GM19372 (cell line): ENCODE data around the gene TBC1D20.
"Not testable (repeated sequence)": the region's sequence is repeated elsewhere in the genome, so short reads cannot be mapped to it uniquely, and the experiment has no call there.

Experiments used
- ATAC-seq: cut with Tn5 transposase; IDR thresholded peaks from one replicate; pipeline ENCODE4 v1.9.1; 2021; ENCODE audit warnings: mild to moderate bottlenecking, low read depth, moderate library complexity; ENCODE audit not compliant: unreplicated experiment

TBC1D20 gene, protein sequence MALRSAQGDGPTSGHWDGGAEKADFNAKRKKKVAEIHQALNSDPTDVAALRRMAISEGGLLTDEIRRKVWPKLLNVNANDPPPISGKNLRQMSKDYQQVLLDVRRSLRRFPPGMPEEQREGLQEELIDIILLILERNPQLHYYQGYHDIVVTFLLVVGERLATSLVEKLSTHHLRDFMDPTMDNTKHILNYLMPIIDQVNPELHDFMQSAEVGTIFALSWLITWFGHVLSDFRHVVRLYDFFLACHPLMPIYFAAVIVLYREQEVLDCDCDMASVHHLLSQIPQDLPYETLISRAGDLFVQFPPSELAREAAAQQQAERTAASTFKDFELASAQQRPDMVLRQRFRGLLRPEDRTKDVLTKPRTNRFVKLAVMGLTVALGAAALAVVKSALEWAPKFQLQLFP

DNA sequence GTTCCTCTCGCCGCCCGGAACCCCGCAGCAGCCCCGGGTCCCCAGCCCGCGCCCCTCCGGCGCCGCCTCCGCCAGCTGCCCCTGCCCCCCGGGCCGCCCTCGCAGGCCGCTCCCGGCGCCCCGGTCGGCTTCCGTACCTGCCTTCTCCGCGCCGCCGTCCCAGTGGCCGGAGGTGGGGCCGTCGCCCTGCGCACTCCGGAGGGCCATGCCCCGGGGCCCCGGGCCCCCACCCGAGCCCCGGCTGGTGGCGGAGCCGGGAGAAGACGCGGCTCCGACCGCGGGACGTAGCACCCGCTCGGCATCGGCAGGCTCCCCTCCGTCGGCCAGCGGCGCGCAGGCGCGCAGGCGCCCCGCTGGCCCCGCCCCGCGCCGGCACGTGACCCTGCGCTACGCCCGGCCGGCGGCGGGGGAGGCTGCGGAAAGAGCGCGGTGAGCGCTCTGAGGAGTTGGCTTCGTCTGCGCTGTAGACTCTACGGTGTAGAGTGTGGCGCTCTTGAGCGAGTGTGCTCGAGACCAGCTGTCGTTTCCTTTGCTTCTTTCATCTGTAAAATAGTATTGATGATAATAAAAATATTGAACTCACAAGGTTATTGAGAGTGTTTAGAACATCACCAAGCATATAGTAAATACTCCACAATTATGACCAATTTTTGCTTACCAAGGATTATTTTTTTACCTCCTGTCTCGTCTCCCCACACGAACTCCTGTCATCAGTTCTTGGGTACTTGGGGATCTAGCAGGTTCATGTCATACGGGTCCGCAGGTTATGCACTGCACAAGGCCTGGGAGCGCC lies at the start of gene TBC1D20:
TBC1D20 (minus strand) TSS at position 335 of the 793 bp plus-strand sequence; CDS start at position 207, 128 bp downstream.
- peak; percentile 91 for ATAC-seq

DNA sequence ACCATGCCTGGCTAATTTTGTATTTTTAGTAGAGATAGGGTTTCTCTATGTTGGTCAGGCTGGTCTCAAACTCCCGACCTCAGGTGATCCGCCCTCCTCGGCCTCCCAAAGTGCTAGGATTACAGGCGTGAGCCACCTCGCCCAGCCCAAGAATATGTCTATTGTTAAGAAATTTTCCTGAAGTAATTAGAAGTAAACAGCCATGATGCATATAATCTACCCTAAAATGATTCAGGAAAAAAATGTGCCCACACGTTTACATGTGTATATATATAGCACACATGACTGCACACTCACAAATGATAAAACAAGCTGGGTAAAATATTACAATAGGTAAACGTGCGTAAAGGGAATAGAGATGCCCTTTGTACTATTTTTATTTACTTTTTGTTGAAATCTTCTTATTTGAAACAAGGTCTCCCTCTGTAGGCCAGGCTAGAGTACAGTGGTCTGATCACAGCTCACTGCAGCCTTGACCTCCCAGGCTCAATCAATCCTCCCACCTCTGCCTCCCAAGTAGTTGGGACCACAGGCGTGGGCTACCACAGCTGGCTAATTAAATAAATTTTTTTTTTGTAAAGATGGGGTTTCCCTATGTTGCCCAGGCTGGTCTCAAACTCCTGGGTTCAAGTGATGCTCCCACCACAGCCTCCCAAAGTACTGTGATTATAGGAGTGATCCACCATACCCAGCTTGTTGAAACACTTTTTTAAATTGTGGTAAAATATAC lies 48.2 kb upstream of the TBC1D20 start:
- ATAC-seq, result not testable (repeated sequence)

DNA sequence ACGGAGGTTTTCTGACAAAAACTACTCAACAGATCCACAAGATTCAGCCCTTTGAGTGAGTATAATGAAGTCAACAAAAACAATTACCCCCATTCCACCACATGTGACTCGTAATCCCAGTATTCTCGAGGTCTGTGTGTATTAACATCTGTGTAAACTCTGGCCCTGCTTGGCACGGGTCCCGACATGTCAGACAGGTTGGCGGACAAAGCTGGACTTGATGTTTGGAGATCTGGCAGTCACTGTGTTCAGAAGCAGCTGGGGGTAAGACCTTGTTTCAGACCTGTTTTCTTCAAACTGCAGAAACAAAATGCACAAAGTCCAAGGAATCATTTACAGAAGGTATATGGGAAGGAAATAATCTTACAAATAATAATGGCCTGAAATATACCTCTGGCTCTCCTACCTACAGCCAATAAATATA lies 46.0 kb upstream of the TBC1D20 start:
- not testable (repeated sequence) for ATAC-seq

DNA sequence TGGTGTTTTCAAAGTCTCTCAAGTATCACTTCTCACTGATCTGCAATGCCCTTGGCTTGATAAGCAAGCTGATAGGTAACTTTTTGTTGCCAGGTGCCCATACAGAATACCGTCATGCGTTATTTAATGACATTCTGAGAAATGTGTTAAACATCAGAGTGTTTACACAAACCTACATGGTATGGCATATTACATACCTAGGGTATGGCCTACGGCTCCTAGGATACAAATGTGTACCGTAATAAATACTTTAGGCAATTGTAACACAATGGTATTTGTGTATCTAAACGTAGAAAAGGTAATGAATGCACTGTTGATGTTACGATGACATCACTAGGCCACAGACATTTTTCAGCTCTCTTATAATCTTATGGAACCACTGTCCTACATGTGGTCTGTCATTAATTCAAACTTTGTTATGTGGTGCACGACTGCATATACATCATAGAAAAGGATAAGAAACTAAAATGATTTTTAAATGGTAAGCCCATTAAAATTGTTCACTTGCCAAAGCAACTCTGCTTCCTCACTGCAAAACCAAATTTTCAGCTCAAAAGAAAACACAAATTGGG lies 45.5 kb upstream of the TBC1D20 start:
- ATAC-seq, result no peak

DNA sequence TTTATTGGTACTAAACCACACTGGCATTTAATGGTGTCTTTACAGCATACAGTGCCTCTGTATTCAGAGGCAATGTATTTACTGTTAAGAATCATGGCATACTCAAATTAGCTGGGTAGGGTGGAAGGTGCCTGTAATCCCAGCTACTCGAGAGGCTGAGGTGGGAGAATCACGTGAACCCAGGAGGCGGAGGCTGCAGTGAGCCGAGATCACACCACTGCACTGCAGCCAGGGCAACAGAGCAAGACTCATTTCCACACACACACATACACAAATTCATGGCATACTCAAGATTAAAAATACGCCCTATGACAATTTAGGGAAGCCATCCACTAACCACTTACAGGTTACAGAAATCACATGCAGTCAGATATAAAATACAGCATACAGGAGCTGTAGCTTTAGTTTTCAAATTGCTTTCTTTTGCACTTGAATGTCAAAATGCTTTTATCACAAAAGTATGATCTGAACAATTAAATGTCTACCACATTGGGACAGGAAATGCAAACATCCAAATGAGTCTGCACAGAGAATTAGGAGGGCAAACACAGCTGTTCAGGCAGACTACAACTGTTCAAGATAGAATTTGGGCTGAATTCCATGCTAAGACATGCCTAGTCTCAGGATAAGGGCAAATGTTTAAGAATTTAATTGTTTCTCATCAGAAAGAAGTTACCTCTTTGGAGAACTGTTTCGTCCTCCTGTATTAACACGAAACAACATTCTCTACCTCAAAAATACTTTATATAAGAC lies 44.8 kb upstream of the TBC1D20 start:
- no peak for ATAC-seq

DNA sequence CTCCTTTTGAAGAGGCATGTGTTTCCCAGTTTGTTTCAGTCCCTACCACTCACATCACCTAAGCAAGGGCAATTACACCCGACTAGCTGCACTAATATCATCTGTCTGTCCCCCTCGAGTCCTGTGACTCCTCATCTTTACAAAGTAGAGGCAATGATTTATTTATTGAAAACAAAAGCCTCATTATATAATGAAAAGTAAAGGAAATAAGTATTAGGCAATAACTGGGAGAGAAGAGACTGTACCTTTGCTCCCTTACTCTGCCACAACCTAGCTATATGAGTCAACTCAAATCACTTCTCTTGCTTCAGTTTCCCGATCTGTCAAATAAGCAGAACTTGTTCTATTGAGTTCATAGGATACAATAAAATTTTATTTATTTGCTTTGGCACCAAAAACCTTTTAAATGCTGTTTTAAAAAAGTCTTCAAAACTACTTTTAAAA lies 42.3 kb upstream of the TBC1D20 start:
- ATAC-seq, result no peak

DNA sequence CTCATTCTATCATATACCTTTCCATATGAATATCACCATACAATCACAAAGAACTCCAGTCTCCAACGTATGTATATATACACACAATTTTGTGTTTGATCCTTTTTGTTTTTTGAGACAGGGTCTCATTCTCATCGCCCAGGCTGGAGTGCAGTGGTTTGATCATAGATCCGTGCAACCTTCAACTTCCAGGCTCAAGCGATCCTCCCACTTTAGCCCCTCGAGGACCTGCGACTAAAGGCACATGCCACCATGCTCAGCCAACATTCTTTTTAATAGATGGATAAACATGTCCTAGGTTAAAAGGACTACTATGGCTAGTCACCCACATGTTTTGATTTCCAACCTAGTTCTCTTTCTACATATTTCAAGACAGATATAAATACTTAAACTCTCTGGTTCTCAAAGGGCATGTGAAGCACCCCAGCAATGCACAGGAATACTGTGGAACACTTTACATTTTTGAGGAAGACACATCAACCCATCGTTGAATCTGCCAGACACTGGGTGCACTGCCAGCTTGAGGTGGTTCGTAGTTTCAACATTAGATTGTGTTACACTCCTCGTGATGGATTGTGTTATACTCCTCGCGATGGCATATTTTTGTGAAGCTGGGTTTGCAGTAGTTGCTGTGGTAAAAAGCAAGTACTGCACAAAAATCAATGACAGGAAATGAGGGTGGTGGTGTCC lies 40.9 kb upstream of the TBC1D20 start:
- ATAC-seq, result no peak

DNA sequence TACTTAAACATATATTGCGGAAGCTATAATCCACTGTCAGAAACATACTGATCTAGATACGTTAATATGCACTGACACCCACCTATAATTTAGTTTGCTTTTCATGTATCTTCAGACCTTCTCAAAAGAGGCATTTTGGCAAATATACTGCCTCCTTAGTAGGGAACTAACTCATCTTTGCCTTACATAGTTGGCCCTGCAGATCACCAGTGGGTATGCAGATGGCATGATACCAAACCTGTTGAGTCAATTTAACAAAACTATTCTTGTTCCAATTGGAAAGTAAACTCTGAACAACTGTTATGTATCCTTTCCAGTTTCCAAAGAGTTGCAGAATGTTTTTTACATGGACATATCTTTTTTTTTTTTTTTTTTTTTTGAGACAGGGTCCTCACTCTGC lies 35.6 kb upstream of the TBC1D20 start:
- no peak for ATAC-seq

DNA sequence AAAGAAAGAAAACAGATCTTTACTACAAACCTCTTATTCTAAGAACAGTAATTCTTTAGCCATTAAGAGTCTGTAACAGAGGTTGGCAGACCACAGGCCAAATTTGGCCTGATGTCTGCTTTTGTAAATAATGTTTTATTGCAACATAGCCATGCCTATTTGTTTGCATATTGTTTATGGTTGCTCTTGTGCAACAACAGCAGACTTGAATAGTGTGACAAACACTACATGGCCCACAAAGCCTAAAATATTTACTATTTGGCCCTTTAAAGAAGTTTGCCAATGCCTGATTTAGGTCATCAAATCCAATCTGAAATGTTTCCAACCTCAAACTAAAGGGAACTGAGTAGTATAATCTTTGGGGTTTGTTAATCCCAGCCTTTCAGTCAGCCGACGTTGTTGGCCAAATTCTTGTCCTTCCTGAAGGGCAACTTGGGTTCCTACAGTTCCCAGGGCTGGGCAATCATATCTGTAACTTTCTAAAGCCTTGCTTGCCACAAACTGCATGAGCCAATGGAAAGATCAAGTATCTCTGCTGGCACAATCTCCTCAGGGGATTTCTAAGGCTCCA lies 33.9 kb upstream of the TBC1D20 start:
- no peak for ATAC-seq

DNA sequence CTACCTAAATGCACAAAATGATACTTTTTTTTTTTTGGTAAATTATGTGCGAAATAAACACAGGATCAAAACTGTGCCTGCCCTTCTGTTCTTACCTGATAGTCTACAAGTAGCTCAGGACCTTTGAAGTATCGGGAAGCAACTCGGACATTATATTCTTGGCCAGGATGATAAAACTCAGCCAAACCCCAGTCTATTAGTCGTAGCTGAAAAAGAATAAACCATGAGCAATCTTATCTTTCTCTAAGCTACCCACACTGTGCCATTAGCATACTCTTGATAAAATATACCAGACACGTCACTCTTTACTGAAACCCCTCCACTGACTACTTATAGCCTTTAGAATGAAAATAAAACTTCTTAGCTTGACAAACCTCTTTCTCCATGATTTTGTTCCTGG lies 29.8 kb upstream of the TBC1D20 start:
- ATAC-seq, result no peak

DNA sequence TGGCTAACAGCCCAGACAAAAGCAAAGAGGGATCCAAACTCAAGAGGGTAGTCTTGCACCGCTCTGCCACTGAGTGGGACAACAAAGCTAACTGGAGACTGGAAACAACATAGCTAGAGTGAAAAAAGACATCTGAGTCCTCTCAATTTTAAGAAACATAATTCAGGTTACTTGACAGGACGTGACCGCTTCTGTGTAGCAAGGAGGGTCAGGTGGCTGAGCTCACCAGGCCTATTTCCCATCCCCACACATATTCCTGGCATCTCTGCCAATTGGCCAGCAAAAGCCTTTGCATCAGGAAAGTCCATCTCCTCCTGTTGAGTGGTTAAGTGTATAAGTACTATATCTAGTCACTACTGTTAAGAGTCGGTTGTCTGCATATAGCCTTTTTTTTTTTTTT lies 25.3 kb upstream of the TBC1D20 start:
- no peak for ATAC-seq

DNA sequence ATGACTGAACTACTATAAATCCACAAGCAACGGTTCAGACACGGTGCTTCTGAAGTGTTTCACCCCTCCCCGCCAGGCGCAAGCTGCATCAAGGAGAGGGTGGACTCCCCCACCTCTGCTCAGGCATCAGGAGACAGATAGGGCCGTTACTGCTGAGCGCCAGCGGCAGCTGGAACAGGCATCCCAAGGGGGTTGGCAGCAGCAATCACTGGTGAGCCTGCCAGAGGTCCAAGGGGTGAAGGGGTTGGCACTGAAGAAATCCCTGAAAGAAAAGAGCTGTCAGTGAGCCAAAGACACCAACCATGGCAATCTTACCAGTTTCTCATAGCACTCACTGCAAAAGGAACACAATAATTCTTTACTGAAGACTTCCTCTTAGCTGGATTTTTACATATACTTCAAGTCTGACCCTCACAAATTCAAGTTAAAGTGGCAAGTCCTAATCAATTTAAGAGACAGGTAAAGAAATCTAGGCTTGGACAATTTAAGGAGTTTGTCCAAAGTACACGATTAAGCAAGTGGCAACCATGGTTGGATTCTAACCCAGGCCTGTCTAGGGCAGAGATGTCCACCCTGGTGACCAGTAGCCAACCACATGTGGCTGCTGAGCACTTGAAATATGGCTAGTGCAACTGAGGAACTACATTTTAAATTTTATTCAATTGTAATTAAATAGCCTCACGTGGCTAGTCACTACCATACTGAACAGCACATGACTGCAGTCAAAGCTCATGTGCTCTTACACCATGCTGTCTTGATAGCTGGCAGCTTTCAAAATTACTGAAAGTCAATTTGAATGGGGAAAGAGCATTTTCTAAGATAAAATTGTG lies 21.7 kb upstream of the TBC1D20 start:
- ATAC-seq, result no peak

DNA sequence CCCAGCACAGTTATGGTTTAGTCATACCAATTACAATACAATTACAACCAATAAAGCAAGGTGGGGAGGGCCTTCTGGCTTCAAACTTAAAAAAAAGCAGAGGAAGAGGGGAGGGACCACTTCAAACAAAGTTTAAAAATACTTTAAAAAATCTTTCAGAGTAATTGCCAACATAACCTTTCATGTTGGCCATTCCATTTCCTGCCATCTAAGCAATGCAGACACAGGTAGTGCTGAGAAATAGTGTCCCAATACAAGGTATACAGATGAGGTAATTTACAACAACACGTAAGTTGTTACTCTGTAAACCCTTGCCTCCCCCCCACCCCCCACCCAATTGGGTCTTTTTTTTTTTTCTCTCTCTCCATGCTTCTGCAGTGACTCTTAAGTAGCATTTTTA lies 18.8 kb upstream of the TBC1D20 start:
- ATAC-seq, result no peak

DNA sequence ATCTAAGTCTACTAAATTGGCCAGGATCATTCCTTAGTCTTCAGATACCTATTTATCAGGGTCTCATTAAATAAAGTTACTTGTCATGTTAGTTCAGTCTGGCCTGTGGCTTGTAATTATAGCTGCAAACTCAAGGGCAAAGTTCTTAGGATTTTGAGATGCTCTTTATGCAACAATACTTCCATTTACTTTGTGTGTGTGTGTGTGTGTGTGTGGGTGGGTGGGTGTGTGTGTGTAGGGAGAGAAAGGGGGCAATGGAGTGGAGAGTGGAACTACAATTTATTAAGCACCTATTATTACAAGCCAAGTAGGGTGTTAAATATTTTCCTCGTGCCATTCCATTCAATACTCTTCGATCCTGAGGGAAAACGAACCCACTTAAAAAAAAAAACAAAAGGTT lies 17.7 kb upstream of the TBC1D20 start:
- ATAC-seq, result no peak

DNA sequence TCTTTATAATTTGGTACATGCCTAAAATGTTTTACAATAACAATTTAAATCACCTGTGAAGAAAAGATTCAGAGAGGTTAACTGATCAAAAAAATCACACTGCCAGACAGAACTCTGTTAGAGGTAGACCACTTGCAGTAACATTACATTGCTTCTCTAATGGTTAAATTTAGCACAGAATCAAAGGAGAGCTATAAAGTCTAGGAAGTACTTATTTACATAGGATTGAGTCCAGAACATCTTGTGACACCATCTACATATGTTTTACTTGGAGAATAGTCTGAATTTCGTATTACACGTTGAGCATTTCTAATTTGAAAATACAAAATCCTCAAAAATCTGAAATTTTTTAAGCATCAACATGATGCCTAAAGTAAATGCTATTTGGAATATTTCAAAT lies 17.2 kb upstream of the TBC1D20 start:
- ATAC-seq, result no peak

DNA sequence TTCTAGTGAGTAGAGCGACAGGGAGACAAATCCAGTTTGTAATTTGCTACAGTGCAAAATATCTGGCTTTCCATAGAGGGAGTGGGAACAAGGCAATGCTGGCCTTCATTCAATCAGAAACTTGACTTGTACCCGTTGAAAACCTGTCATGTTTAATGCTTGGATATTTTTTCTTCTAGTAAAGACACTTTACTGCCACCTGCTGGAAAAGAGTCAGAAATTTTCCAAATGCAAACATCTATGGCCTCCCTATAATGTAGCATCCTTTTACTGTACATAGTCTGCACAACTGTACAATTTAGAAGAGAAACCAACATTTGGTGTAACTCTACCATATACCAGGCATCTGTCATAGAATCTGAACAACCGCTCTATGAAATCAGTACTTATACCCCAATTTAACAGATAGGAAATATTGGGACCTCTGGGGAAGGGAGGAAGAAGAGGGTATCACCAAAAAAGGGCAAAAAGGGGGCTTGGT lies 16.7 kb upstream of the TBC1D20 start:
- ATAC-seq, result no peak

DNA sequence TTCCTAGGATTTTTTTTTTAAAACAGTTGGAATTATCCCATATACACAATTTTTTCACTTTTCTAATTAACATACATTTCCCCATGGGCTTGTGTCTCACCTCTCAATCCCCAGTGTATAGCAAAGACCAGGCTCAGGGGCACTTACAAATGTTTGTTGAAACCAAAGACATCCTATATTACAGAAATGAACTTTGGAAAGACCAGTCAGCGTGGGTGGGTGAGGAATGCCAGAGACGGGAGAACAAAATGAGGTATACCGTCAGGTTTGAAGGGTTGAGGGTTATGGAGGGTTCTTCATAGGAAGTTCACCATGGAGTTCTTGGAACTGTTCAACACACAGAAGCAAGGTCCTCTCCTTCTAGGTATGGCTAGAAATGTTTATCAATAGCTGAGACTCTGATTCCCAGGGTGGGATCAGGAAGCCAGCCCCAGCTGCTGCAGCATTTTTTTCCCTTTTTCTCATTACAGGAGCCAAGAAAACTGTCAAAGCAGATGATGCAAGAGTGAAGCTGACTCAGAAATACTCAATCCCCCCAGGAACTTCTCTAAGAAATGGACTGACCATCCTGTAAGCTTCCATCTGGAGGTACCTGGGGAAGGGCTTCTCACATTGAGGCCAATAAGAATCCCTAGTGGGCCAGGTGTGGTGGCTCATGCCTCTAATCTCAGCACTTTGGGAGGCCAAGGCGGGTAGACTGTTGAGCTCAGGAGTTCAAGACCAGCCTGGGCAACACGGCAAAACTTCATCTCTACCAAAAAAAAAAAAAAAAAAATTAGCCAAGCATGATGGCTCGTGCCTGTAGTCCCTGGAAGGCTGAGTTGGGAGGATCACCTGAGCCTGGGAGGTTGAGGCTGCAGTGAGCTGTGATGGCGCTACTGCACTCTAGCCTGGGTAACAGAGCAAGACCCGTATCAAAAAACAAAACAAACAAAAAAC lies 15.9 kb upstream of the TBC1D20 start:
- no peak for ATAC-seq
